ENCODE results near the gene HEXIM2. TPM values are rescaled to one million over a fixed set of nuclear protein-coding genes. Genes with fewer than 3 reads are reported as not detected.

HEXIM2 gene
- total RNA-seq, 1 donor from 2014 or later, result 11.5 TPM

DNA sequence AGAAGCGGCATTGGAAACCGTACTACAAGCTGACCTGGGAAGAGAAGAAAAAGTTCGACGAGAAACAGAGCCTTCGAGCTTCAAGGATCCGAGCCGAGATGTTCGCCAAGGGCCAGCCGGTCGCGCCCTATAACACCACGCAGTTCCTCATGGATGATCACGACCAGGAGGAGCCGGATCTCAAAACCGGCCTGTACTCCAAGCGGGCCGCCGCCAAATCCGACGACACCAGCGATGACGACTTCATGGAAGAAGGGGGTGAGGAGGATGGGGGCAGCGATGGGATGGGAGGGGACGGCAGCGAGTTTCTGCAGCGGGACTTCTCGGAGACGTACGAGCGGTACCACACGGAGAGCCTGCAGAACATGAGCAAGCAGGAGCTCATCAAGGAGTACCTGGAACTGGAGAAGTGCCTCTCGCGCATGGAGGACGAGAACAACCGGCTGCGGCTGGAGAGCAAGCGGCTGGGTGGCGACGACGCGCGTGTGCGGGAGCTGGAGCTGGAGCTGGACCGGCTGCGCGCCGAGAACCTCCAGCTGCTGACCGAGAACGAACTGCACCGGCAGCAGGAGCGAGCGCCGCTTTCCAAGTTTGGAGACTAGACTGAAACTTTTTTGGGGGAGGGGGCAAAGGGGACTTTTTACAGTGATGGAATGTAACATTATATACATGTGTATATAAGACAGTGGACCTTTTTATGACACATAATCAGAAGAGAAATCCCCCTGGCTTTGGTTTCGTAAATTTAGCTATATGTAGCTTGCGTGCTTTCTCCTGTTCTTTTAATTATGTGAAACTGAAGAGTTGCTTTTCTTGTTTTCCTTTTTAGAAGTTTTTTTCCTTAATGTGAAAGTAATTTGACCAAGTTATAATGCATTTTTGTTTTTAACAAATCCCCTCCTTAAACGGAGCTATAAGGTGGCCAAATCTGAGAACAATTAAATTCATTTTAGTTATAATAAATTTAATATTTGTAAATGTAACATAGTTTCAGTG is 11.7 kb upstream of the HEXIM2 start:
- Mint-ChIP-seq H3K4me1 (ENCODE audit: unreplicated experiment) (peaks cover 40% of the 10 kb centered on the region), H3K4me3 (peak overlapping the region; percentile 93), H3K27ac (peak overlapping the region; percentile 100), H3K9me3 (no peaks in the 10 kb centered on the region), H3K36me3 (peaks cover 4% of the 10 kb centered on the region), H3K27me3 (peaks cover 10% of the 10 kb centered on the region)
- no peak for TF ChIP-seq CTCF (conservative IDR thresholded peaks at IDR 0.05)
- no peak for DNase-seq (ENCODE audit: extremely low spot score, unreplicated experiment)

DNA sequence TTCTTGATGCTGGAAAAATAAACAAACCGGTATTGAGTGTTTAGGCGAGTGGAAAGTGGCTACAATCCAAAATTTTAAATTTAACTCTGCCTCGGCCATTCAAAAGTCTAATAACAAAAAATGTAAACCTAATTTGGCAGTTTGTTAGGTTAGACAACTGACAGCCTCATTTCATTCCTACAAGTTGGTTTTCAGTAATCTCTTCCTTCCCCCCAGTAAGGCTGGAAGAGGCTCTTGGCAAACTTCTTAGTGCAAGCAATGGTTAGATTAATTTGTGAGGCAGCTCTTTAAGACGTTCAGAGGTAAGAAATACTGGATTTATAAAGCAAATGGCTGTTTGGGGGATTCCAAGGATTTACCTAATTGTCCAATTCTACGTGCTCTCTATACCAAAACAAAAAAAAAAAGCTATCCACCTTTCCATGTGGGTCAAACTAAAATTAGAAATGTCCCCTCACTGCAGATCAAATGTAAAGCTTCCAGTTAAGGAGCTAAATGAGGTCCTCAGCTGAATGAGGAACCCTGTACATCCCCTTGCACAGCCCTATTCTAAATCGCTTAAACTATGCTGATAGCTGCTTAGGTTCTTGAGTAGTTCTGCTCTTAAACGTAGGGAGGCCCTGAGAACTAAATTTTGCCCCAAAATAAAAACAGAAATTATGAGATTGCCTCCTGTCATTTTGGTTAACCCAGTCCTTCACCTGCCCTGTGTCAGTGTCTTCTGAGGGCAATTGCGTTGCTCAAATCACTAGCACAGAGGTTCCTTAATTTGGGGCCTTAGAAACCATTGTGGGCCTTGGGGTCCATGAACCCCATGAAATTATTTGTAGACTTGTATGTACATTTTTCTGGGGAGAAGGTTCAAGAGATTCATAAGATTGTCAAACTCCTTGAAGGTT is 10.5 kb upstream of the HEXIM2 start:
- Mint-ChIP-seq H3K4me1 (ENCODE audit: unreplicated experiment) (peaks cover 42% of the 10 kb centered on the region), H3K36me3 (peaks cover 5% of the 10 kb centered on the region), H3K9me3 (no peaks in the 10 kb centered on the region), H3K4me3 (peak overlapping the region; percentile 93), H3K27ac (peak overlapping the region; percentile 74), H3K27me3 (peaks cover 10% of the 10 kb centered on the region)
- no peak for TF ChIP-seq CTCF (conservative IDR thresholded peaks at IDR 0.05)
- DNase-seq (ENCODE audit: extremely low spot score, unreplicated experiment), result no peak

DNA sequence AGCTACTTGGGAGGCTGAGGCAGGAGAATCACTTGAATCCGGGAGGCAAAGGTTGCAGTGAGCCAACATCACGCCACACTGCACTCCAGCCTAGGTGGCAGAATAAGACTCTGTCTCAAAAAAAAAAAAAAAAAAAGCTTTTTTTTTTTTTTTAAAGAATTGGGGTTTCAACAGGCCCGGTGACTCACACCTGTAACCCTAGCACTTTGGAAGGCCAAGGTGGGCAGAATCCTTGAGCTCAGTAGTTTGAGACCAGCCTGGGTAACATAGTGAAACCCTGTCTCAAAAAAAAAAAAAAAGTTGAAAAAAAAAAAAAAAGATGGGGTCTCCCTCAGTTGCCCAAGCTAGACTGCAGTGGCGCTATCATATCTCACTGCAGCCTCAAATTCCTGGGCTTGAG is 6.6 kb upstream of the HEXIM2 start:
- Mint-ChIP-seq H3K36me3 (peaks cover 9% of the 10 kb centered on the region), H3K4me3 (no peak overlapping the region), H3K9me3 (no peaks in the 10 kb centered on the region), H3K4me1 (ENCODE audit: unreplicated experiment) (peaks cover 40% of the 10 kb centered on the region), H3K27me3 (no peaks in the 10 kb centered on the region), H3K27ac (peak overlapping the region; percentile 83)
- DNase-seq (ENCODE audit: extremely low spot score, unreplicated experiment), result no peak
- TF ChIP-seq CTCF (conservative IDR thresholded peaks at IDR 0.05), result no peak

GRCh38 chr17:45155483-45155882 is 6.2 kb upstream of the HEXIM2 start:
- Mint-ChIP-seq H3K36me3 (peaks cover 9% of the 10 kb centered on the region), H3K9me3 (no peaks in the 10 kb centered on the region), H3K27ac (peak overlapping the region; percentile 83), H3K4me3 (peak overlapping the region; percentile 74), H3K4me1 (ENCODE audit: unreplicated experiment) (peaks cover 36% of the 10 kb centered on the region), H3K27me3 (no peaks in the 10 kb centered on the region)
- DNase-seq (ENCODE audit: extremely low spot score, unreplicated experiment), result no peak
- no peak for TF ChIP-seq CTCF (conservative IDR thresholded peaks at IDR 0.05)

GRCh38 chr17:45156242-45156641 is 5.4 kb upstream of the HEXIM2 start:
- peak overlapping the region; percentile 44 for H3K4me3 Mint-ChIP-seq
- peaks cover 9% of the 10 kb centered on the region for H3K36me3 Mint-ChIP-seq
- H3K27ac Mint-ChIP-seq, result peak overlapping the region; percentile 83
- H3K4me1 Mint-ChIP-seq (ENCODE audit: unreplicated experiment), result peaks cover 31% of the 10 kb centered on the region
- no peak for TF ChIP-seq CTCF (conservative IDR thresholded peaks at IDR 0.05)
- H3K27me3 Mint-ChIP-seq, result no peaks in the 10 kb centered on the region
- no peak for DNase-seq (ENCODE audit: extremely low spot score, unreplicated experiment)
- H3K9me3 Mint-ChIP-seq, result no peaks in the 10 kb centered on the region
